Endothelial cell (in vitro differentiated cells): ENCODE results near the gene OLA1. TPM values are rescaled to one million over a fixed set of nuclear protein-coding genes. Genes with fewer than 3 reads are reported as not detected.

Source experiments
- DNase-seq: peaks from one replicate; pipeline ENCODE4 v3.0.0; 2021; ENCODE audit warnings: low spot score
- H3K27ac Mint-ChIP-seq: one replicate; pipeline ENCODE4 v1.8.0; 2021; ENCODE audit warnings: mixed read lengths, inconsistent platforms; ENCODE audit not compliant: unreplicated experiment
- H3K27me3 Mint-ChIP-seq: one replicate; pipeline ENCODE4 v1.8.0; 2021; ENCODE audit warnings: mild to moderate bottlenecking, moderate library complexity, mixed read lengths, inconsistent platforms; ENCODE audit not compliant: unreplicated experiment
- H3K36me3 Mint-ChIP-seq: one replicate; pipeline ENCODE4 v1.8.0; 2021; ENCODE audit warnings: mild to moderate bottlenecking, low read depth, mixed read lengths, inconsistent platforms; ENCODE audit not compliant: unreplicated experiment
- H3K4me1 Mint-ChIP-seq: one replicate; pipeline ENCODE4 v1.8.0; 2021; ENCODE audit warnings: mild to moderate bottlenecking, mixed read lengths, inconsistent platforms; ENCODE audit not compliant: unreplicated experiment
- H3K4me3 Mint-ChIP-seq: one replicate; pipeline ENCODE4 v1.8.0; 2021; ENCODE audit warnings: mild to moderate bottlenecking, mixed read lengths, inconsistent platforms; ENCODE audit not compliant: unreplicated experiment
- H3K9me3 Mint-ChIP-seq: one replicate; pipeline ENCODE4 v1.8.0; 2021; ENCODE audit warnings: mixed read lengths, inconsistent platforms; ENCODE audit not compliant: unreplicated experiment
- total RNA-seq: library from RNA; stranded (reverse); fragmentation: NEBNext Ultra II Directional; extraction: Animal tissue kit (Norgen Biotek cat#: 25700); gene quantifications from one replicate; pipeline ENCODE4 v1.2.1, GENCODE V29; 2021; ENCODE audit not compliant: unreplicated experiment
- TF ChIP-seq, protein P1 (sequence below): fragments of 200-600 bp; sonication (generic); IDR thresholded peaks from one replicate; pipeline ENCODE4 v1.5.0; 2021; ENCODE audit warnings: antibody characterized with exemption; ENCODE audit not compliant: unreplicated experiment

Gene OLA1
- total RNA-seq, 1 donor from 2014 or later = 105 TPM

DNA sequence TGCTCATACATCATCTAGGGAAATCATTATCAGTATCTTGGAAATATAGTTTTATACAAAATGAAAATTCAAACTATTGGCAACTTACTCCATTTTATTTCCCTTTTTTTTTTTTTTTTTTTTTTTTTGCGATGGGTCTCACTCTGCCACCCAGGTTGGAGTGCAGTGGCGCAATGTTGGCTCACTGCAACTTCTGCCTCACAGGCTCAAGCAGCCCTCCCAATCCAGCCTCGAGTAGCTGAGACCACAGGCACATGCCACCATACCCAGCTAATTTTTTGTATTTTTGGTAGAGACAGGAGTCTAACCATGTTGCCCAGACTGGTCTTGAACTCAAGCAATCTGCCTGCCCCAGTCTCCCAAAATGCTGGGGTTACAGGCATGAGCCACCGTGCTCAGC, 29.0 kb downstream of the OLA1 start:
- no peak overlapping the region for H3K27ac Mint-ChIP-seq
- TF ChIP-seq, protein P1, sequence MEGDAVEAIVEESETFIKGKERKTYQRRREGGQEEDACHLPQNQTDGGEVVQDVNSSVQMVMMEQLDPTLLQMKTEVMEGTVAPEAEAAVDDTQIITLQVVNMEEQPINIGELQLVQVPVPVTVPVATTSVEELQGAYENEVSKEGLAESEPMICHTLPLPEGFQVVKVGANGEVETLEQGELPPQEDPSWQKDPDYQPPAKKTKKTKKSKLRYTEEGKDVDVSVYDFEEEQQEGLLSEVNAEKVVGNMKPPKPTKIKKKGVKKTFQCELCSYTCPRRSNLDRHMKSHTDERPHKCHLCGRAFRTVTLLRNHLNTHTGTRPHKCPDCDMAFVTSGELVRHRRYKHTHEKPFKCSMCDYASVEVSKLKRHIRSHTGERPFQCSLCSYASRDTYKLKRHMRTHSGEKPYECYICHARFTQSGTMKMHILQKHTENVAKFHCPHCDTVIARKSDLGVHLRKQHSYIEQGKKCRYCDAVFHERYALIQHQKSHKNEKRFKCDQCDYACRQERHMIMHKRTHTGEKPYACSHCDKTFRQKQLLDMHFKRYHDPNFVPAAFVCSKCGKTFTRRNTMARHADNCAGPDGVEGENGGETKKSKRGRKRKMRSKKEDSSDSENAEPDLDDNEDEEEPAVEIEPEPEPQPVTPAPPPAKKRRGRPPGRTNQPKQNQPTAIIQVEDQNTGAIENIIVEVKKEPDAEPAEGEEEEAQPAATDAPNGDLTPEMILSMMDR = no peak
- no peaks in the 10 kb centered on the region for H3K9me3 Mint-ChIP-seq
- no peak for DNase-seq
- H3K27me3 Mint-ChIP-seq = no peaks in the 10 kb centered on the region
- no peak overlapping the region for H3K4me3 Mint-ChIP-seq
- no peaks in the 10 kb centered on the region for H3K36me3 Mint-ChIP-seq
- no peaks in the 10 kb centered on the region for H3K4me1 Mint-ChIP-seq

DNA sequence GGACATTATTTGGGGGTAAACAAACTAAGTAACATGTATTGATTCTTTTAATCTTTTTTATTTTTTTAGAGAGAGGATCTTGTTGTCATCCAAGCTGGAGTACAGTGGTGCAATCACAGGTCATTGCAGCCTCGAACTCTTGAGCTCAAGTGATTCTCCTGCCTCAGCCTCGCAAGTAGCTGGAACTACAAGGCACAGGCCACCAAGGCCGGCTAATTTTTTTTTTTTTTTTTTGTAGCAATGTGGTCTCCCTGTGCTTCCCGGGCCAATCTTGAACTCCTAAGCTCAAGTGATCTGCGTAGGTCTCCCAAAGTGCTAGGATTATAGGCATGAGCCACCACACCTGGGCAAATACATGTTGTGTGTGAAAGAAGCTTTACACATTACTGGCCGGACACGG, 29.6 kb downstream of the OLA1 start:
- Mint-ChIP-seq H3K9me3 (no peaks in the 10 kb centered on the region), H3K4me1 (no peaks in the 10 kb centered on the region), H3K36me3 (no peaks in the 10 kb centered on the region), H3K27me3 (no peaks in the 10 kb centered on the region), H3K4me3 (no peak overlapping the region), H3K27ac (no peak overlapping the region)
- DNase-seq = no peak
- TF ChIP-seq, protein P1 = no peak

DNA sequence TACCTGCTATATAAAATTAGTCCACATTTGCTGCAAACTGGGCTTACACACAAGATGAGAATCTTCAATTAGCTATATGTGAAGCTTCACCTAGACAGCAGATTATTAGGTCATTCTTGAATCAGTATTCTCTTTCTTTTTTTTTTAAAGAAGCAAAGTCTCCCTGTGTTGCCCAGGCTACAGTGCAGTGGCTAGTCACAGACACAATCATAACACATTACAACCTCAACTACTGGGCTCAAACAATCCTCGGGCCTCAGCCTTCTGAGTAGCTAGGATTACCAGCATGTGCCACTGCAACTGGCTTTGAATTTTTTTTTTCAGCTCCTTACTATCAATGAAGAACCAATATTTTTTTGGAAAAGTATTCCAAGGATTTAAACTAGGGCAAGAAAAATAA, 30.5 kb downstream of the OLA1 start:
- TF ChIP-seq, protein P1 = no peak
- peak overlapping the region; percentile 37 for H3K27ac Mint-ChIP-seq
- H3K27me3 Mint-ChIP-seq = no peaks in the 10 kb centered on the region
- H3K4me3 Mint-ChIP-seq = no peak overlapping the region
- no peak for DNase-seq
- no peaks in the 10 kb centered on the region for H3K36me3 Mint-ChIP-seq
- H3K4me1 Mint-ChIP-seq = peaks cover 3% of the 10 kb centered on the region
- H3K9me3 Mint-ChIP-seq = no peaks in the 10 kb centered on the region

DNA sequence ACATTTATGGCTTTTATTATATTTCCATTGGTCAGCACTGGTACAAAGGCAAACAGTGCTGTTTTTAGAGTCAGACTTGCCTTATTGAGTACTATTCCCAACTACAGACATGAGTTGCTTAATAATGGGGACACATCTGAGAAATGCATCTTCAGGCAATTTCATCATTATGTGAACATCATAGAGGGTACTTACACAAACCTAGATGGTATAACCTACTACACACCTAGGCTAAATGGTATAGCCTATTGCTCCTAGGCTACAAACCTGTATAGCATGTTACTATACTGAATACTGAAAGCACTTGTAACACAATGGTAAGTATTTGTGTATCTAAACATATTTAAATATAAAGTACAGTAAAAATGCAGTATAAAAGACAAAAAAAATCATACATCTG, 36.4 kb downstream of the OLA1 start:
- H3K4me3 Mint-ChIP-seq = no peak overlapping the region
- H3K36me3 Mint-ChIP-seq = no peaks in the 10 kb centered on the region
- H3K9me3 Mint-ChIP-seq = no peaks in the 10 kb centered on the region
- TF ChIP-seq, protein P1 = no peak
- H3K27me3 Mint-ChIP-seq = no peaks in the 10 kb centered on the region
- H3K4me1 Mint-ChIP-seq = peaks cover 36% of the 10 kb centered on the region
- no peak for DNase-seq
- peak overlapping the region; percentile 57 for H3K27ac Mint-ChIP-seq

DNA sequence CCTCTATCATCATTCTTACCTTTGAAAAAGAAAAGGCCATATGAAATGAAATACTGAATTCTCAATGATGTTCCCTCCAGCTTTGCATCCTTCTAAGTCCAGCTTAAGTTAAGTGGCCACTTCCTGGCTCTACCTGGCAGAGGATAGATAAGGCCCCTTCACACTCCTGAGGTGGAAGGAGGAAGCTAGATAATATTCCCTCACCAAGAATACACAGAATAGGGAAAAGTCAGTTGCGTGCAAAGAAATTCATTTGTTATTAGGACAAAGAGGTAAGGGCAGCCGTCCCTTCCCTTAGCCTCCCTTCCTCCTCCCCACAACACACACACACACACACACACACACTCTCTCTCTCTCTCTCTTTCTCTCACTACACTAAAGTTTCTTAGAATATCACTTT, 37.5 kb downstream of the OLA1 start:
- Mint-ChIP-seq H3K36me3 (no peaks in the 10 kb centered on the region), H3K9me3 (no peaks in the 10 kb centered on the region), H3K4me1 (peaks cover 40% of the 10 kb centered on the region), H3K27ac (peak overlapping the region; percentile 98), H3K27me3 (no peaks in the 10 kb centered on the region), H3K4me3 (peak overlapping the region; percentile 56)
- TF ChIP-seq, protein P1 = no peak
- peak; percentile 14 for DNase-seq
